PC-3 (cell line): ENCODE results near the gene CFD. TPM values are rescaled to one million over a fixed set of nuclear protein-coding genes. Genes with fewer than 3 reads are reported as not detected.
A peak's percentile ranks its signal among the peaks of the same experiment; 100 is the strongest.

Experiments
- ATAC-seq: fragments of 200-7000 bp; cut with Tn5 transposase; 2 replicates; pipeline ENCODE4 v1.9.1; 2020; ENCODE audit warnings: mild to moderate bottlenecking, moderate library complexity
- BruUV-seq: library from RNA; stranded (reverse); fragments of 400-500 nt; replicated peaks from 2 replicates; lab custom pipeline; 2021; lab: Mats Ljungman, UMichigan
- CTCF ChIA-PET: fragments of 300-600 bp; sonication (Branson Sonifier 250); formaldehyde crosslinking; loops from one replicate; lab custom pipeline; 2022; ENCODE audit warnings: antibody characterized with exemption; lab: Charles Lee
- POLR2A ChIA-PET: fragments of 300-600 bp; sonication (Branson Sonifier 250); formaldehyde crosslinking; loops from one replicate; lab custom pipeline; 2022; ENCODE audit warnings: antibody characterized with exemption; ENCODE audit not compliant: unreplicated experiment; lab: Charles Lee
- DNase-seq: peaks from one replicate; pipeline ENCODE4 v3.0.0-alpha.2; 2015
- H2AFZ ChIP-seq: fragments of 300-600 bp; sonication (generic); 2 replicates; pipeline ENCODE4 v1.6.0; 2016; ENCODE audit warnings: antibody characterized with exemption, low read length
- H3F3A ChIP-seq: fragments of 300-600 bp; sonication (generic); one replicate; pipeline ENCODE4 v1.6.0; 2017; ENCODE audit warnings: antibody characterized with exemption, low read length, control low read depth, mild to moderate bottlenecking; ENCODE audit not compliant: unreplicated experiment
- H3K27ac ChIP-seq: fragments of 300-600 bp; sonication (generic); 2 replicates; pipeline ENCODE4 v1.5.1; 2016; ENCODE audit warnings: mild to moderate bottlenecking, low read length
- H3K27me3 ChIP-seq: fragments of 300-600 bp; sonication (generic); 2 replicates; pipeline ENCODE4 v1.6.1; 2016; ENCODE audit warnings: low read length, mixed read lengths
- H3K36me3 ChIP-seq: fragments of 300-600 bp; sonication (generic); 2 replicates; pipeline ENCODE4 v1.6.1; 2016; ENCODE audit warnings: low read depth, mixed run types, low read length, mixed read lengths
- H3K4me1 ChIP-seq: fragments of 300-600 bp; sonication (generic); 2 replicates; pipeline ENCODE4 v1.5.1; 2016; ENCODE audit warnings: low read length; ENCODE audit not compliant: insufficient read depth
- H3K4me2 ChIP-seq: fragments of 300-600 bp; sonication (generic); 2 replicates; pipeline ENCODE4 v1.6.0; 2016; ENCODE audit warnings: low read length
- H3K4me3 ChIP-seq: fragments of 300-600 bp; sonication (generic); 2 replicates; pipeline ENCODE4 v1.5.1; 2016; ENCODE audit warnings: mild to moderate bottlenecking, low read length, mixed read lengths
- H3K79me2 ChIP-seq: fragments of 300-600 bp; sonication (generic); 2 replicates; pipeline ENCODE4 v1.6.1; 2017; ENCODE audit warnings: low read length, mixed read lengths
- H3K9ac ChIP-seq: fragments of 300-600 bp; sonication (generic); 2 replicates; pipeline ENCODE4 v1.6.0; 2016; ENCODE audit warnings: mild to moderate bottlenecking, low read length
- H3K9me2 ChIP-seq: fragments of 300-600 bp; sonication (generic); replicated peaks from 2 replicates; pipeline ENCODE4 v1.6.1; 2016; ENCODE audit warnings: mixed run types, low read length, mixed read lengths
- H3K9me3 ChIP-seq: fragments of 300-600 bp; sonication (generic); 2 replicates; pipeline ENCODE4 v1.6.1; 2016; ENCODE audit warnings: low read length, mixed read lengths
- H4K20me1 ChIP-seq: fragments of 300-600 bp; sonication (generic); 2 replicates; pipeline ENCODE4 v1.6.1; 2016; ENCODE audit warnings: low read length, mixed read lengths
- CTCF ChIP-seq: fragments of 300-600 bp; sonication (generic); conservative IDR thresholded peaks from 2 replicates; pipeline ENCODE4 v1.5.1; 2017; ENCODE audit warnings: antibody characterized with exemption, low read depth, mild to moderate bottlenecking, low read length
- EZH2 ChIP-seq: fragments of 300-600 bp; sonication (generic); IDR thresholded peaks from one replicate; pipeline ENCODE4 v1.6.1; 2017; ENCODE audit warnings: antibody characterized with exemption, mild to moderate bottlenecking, low read length; ENCODE audit not compliant: unreplicated experiment
- EZH2phosphoT487 ChIP-seq: fragments of 300-600 bp; sonication (generic); IDR thresholded peaks from 2 replicates; pipeline ENCODE4 v1.6.1; 2018; ENCODE audit warnings: mild to moderate bottlenecking, antibody characterized with exemption, low read length, borderline replicate concordance
- intact Hi-C: fragments of 100-400 bp; cut with micrococcal nuclease; formaldehyde crosslinking; loops from 2 replicates; pipeline ENCODE4 v1.9.0; 2023
- total RNA-seq: library from RNA; depleted of rRNA; stranded (reverse); fragments of >200 nt; gene quantifications from 2 replicates; pipeline ENCODE4 v1.2.3, GENCODE V29; 2014

The CFD gene
- total RNA-seq, 1 experiment from 2014 or later, result 22.4 TPM

- intact Hi-C loops, result no loop called here
- CTCF ChIA-PET, result no interaction called here
Observed at GRCh38 chr19:867855-868457, 8.5 kb downstream of the CFD start.

GRCh38 chr19:868458-869244 lies 9.2 kb downstream of the CFD start:
- ATAC-seq (no peak), DNase-seq (no peak)
- Histone ChIP-seq H3K9me3 (no peaks in the 10 kb centered on the region), H3K27ac (peak overlapping the region; percentile 89), H4K20me1 (no peaks in the 10 kb centered on the region), H3K4me3 (no peak overlapping the region), H3K4me2 (no peak overlapping the region), H3K36me3 (no peaks in the 10 kb centered on the region), H3K27me3 (no peaks in the 10 kb centered on the region), H3K4me1 (peaks cover 12% of the 10 kb centered on the region), H3K9me2 (no peaks in the 10 kb centered on the region), H2AFZ (no peak overlapping the region), H3K9ac (no peak overlapping the region), H3F3A (no peaks in the 10 kb centered on the region), H3K79me2 (no peaks in the 10 kb centered on the region)
- BruUV-seq, result no TSS peak
- TF ChIP-seq EZH2phosphoT487, result no peak
- TF ChIP-seq CTCF, result no peak
- no peak for TF ChIP-seq EZH2
- ChIA-PET CTCF (no interaction called here), POLR2A (no interaction called here)
- intact Hi-C loops, result no loop called here

More at GRCh38 chr19:867855-868457, 8.5 kb downstream of the CFD start:
- TF ChIP-seq CTCF, result no peak
- TF ChIP-seq EZH2, result no peak
- TF ChIP-seq EZH2phosphoT487, result no peak
- POLR2A ChIA-PET, result no interaction called here
- H4K20me1 ChIP-seq, result no peaks in the 10 kb centered on the region
- H3K36me3 ChIP-seq, result no peaks in the 10 kb centered on the region
- no peaks in the 10 kb centered on the region for H3K79me2 ChIP-seq
- H3K4me2 ChIP-seq, result no peak overlapping the region
- no peak overlapping the region for H3K27ac ChIP-seq
- H3K9ac ChIP-seq, result no peak overlapping the region
- DNase-seq (no peak), ATAC-seq (no peak)
- H3F3A ChIP-seq, result no peaks in the 10 kb centered on the region
- H3K27me3 ChIP-seq, result no peaks in the 10 kb centered on the region
- BruUV-seq, result no TSS peak
- H3K9me2 ChIP-seq, result no peaks in the 10 kb centered on the region
- no peak overlapping the region for H3K4me3 ChIP-seq
- no peak overlapping the region for H2AFZ ChIP-seq
- H3K4me1 ChIP-seq, result peaks cover 12% of the 10 kb centered on the region
- H3K9me3 ChIP-seq, result no peaks in the 10 kb centered on the region
